HepG2 (cell line): ENCODE measurements around the gene CMIP. TPM values are rescaled to one million over a fixed set of nuclear protein-coding genes. Genes with fewer than 3 reads are reported as not detected.

Experiments
- CREB1 ChIP-seq, 2 experiments: fragments of 450-650 bp in 1 of 2; IDR thresholded peaks; 2 replicates each; pipeline ENCODE4 v1.6.1; 2016 to 2017; ENCODE audit warnings: control low read depth in 1 of 2, mild to moderate bottlenecking in 1 of 2, missing compliant biosample characterization in 1 of 2, missing genetic modification characterization in 1 of 2
- EHMT2 ChIP-seq: fragments of 200-600 bp; sonication (generic); IDR thresholded peaks from 2 replicates; pipeline ENCODE4 v1.7.0; 2017; ENCODE audit warnings: antibody characterized with exemption, low read depth, low read length, borderline replicate concordance
- HOXA9 ChIP-seq: sonication (generic); formaldehyde crosslinking; IDR thresholded peaks from 2 replicates; pipeline ENCODE4 v1.8.1; 2022; ENCODE audit warnings: missing genetic modification reagents, mild to moderate bottlenecking, moderate library complexity, borderline replicate concordance
- HOXD1 ChIP-seq: sonication (generic); formaldehyde crosslinking; IDR thresholded peaks from 2 replicates; pipeline ENCODE4 v1.5.0; 2020; ENCODE audit warnings: missing genetic modification reagents
- PRPF4 ChIP-seq: fragments of 200-400 bp; formaldehyde crosslinking; IDR thresholded peaks from 2 replicates; pipeline ENCODE4 v1.6.1; 2016; ENCODE audit warnings: low read length, low read depth; ENCODE audit not compliant: poor library complexity, severe bottlenecking
- SP140L ChIP-seq: sonication (generic); formaldehyde crosslinking; IDR thresholded peaks from 2 replicates; pipeline ENCODE4 v1.4.0; 2020; ENCODE audit warnings: missing genetic modification reagents, borderline replicate concordance
- SPEN ChIP-seq: sonication (generic); formaldehyde crosslinking; IDR thresholded peaks from 2 replicates; pipeline ENCODE4 v1.5.1; 2020; ENCODE audit warnings: low read depth, mild to moderate bottlenecking, missing genetic modification reagents
- TCF7 ChIP-seq: sonication (generic); IDR thresholded peaks from 2 replicates; pipeline ENCODE4 v1.6.1; 2016; ENCODE audit warnings: antibody characterized with exemption, low read depth
- THRA ChIP-seq: sonication (generic); formaldehyde crosslinking; IDR thresholded peaks from 2 replicates; pipeline ENCODE4 v1.4.0; 2020; ENCODE audit warnings: missing genetic modification reagents, borderline replicate concordance
- ZBTB38 ChIP-seq: sonication (generic); formaldehyde crosslinking; IDR thresholded peaks from 2 replicates; pipeline ENCODE4 v1.5.1; 2020; ENCODE audit warnings: mild to moderate bottlenecking, missing genetic modification reagents
- ZNF589 ChIP-seq: sonication (generic); formaldehyde crosslinking; conservative IDR thresholded peaks from 2 replicates; pipeline ENCODE4 v1.8.0; 2022; ENCODE audit warnings: mild to moderate bottlenecking, moderate library complexity, missing genetic modification reagents
- ZNF75D ChIP-seq: sonication (generic); formaldehyde crosslinking; IDR thresholded peaks from 2 replicates; pipeline ENCODE4 v1.8.1; 2023; ENCODE audit warnings: missing genetic modification reagents, mild to moderate bottlenecking, borderline replicate concordance
- polyA plus RNA-seq, 8 experiments: library from polyadenylated mRNA; depleted of rRNA in 3 of 8; stranded (reverse) in 7 of 8; unstranded in 1 of 8; fragments of >200 nt; fragmentation: Illumina TruSeq in 4 of 8; extraction: Trizol in 4 of 8; gene quantifications; 2 replicates each; pipeline versions ENCODE4 v1.2.1 to v1.2.3, GENCODE V29; 2011 to 2016; ENCODE audit warnings: low read depth in 4 of 8, missing spikeins in 1 of 8, mixed read lengths in 1 of 8; ENCODE audit not compliant: insufficient read depth in 1 of 8
- total RNA-seq, 5 experiments: library from RNA; depleted of rRNA; stranded (reverse); fragments of >200 nt; fragmentation: Illumina TruSeq; extraction: Trizol; gene quantifications; 2 replicates each; pipeline ENCODE4 v1.2.3, GENCODE V29; 2016; ENCODE audit warnings: low read depth in 1 of 5
- TF ChIP-seq, protein P1 (sequence below): sonication (generic); formaldehyde crosslinking; IDR thresholded peaks from 2 replicates; pipeline ENCODE4 v1.4.0; 2020; ENCODE audit warnings: missing genetic modification reagents, borderline replicate concordance
- TF ChIP-seq, protein P2 (sequence below): sonication (generic); formaldehyde crosslinking; IDR thresholded peaks from 2 replicates; pipeline ENCODE4 v1.9.0; 2021; ENCODE audit warnings: missing genetic modification reagents, mild to moderate bottlenecking, borderline replicate concordance
- TF ChIP-seq, protein P3 (sequence below): IDR thresholded peaks from 2 replicates; pipeline ENCODE4 v1.6.1; 2016; ENCODE audit warnings: missing compliant biosample characterization, missing genetic modification reagents, borderline replicate concordance
- TF ChIP-seq, protein P4 (sequence below): sonication (generic); formaldehyde crosslinking; IDR thresholded peaks from 2 replicates; pipeline ENCODE4 v1.5.1; 2020; ENCODE audit warnings: mild to moderate bottlenecking, missing genetic modification reagents, moderate library complexity

The CMIP gene
- total and polyA plus RNA-seq, 2 of the 13 experiments (the other 11 are each of a cell fraction or from before 2014, with no cell fraction given) = 10.9 to 18.1 TPM

DNA sequence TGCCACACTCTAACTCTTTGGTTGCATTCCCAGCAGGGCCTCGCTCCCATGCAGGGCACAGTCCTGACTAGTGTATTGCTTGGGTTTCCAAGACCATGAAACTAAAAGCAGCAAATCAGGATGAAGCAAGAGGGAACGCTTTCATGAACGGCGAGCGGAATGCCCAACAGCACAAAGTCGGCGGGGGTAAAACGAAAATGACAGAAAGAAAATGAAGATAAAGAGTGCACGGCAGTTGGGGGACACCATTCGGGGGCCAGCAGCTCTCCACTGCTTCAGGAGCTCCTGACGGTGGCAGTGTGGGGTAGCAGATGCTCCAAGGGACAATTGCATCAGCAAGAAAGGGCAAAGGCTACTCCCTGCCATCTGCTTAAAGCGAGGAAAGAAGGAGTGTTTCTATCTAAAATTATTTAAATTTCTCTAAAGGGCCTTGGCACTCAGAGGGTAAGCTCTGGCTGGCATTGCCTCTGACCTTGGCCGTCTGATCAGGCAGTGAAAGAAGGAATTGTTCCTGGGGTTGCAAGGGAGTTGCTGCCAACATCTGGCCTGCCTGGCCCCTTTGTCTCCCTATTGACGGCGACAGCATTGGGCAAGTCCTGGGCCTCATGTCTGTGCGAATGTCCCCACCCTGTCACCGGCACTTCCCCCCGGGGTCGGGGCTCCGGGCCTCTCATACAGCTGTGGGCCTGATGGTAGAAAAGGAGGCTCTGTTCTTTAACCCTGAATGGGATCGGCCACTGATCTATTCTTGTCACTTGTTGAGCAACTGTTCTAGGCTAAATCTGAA is 138.2 kb downstream of the CMIP start (continued):
- TF ChIP-seq, protein P1, sequence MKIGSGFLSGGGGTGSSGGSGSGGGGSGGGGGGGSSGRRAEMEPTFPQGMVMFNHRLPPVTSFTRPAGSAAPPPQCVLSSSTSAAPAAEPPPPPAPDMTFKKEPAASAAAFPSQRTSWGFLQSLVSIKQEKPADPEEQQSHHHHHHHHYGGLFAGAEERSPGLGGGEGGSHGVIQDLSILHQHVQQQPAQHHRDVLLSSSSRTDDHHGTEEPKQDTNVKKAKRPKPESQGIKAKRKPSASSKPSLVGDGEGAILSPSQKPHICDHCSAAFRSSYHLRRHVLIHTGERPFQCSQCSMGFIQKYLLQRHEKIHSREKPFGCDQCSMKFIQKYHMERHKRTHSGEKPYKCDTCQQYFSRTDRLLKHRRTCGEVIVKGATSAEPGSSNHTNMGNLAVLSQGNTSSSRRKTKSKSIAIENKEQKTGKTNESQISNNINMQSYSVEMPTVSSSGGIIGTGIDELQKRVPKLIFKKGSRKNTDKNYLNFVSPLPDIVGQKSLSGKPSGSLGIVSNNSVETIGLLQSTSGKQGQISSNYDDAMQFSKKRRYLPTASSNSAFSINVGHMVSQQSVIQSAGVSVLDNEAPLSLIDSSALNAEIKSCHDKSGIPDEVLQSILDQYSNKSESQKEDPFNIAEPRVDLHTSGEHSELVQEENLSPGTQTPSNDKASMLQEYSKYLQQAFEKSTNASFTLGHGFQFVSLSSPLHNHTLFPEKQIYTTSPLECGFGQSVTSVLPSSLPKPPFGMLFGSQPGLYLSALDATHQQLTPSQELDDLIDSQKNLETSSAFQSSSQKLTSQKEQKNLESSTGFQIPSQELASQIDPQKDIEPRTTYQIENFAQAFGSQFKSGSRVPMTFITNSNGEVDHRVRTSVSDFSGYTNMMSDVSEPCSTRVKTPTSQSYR (CRISPR knock-in tag) = peak; percentile 34; the same call in 1 of the 2 replicates
- TF ChIP-seq, protein P2, sequence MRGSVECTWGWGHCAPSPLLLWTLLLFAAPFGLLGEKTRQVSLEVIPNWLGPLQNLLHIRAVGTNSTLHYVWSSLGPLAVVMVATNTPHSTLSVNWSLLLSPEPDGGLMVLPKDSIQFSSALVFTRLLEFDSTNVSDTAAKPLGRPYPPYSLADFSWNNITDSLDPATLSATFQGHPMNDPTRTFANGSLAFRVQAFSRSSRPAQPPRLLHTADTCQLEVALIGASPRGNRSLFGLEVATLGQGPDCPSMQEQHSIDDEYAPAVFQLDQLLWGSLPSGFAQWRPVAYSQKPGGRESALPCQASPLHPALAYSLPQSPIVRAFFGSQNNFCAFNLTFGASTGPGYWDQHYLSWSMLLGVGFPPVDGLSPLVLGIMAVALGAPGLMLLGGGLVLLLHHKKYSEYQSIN (CRISPR knock-in tag) = no peak
- TF ChIP-seq, protein P3, sequence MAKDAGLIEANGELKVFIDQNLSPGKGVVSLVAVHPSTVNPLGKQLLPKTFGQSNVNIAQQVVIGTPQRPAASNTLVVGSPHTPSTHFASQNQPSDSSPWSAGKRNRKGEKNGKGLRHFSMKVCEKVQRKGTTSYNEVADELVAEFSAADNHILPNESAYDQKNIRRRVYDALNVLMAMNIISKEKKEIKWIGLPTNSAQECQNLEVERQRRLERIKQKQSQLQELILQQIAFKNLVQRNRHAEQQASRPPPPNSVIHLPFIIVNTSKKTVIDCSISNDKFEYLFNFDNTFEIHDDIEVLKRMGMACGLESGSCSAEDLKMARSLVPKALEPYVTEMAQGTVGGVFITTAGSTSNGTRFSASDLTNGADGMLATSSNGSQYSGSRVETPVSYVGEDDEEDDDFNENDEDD (CRISPR knock-in tag) = 0 out of 2 replicates have a peak, but pooled peaks have one; percentile 8
- TF ChIP-seq THRA (CRISPR knock-in tag) = peak; percentile 1; the same call in 1 of the 2 replicates
- TF ChIP-seq SP140L (CRISPR knock-in tag) = 0 out of 2 replicates have a peak, but pooled peaks have one; percentile 48
- no peak for TF ChIP-seq HOXA9 (CRISPR knock-in tag)
- TF ChIP-seq PRPF4 = peak; percentile 18
- no peak for TF ChIP-seq CREB1 (IDR thresholded peaks at IDR 0.05)
- TF ChIP-seq CREB1 (CRISPR knock-in tag; IDR thresholded peaks at IDR 0.05) = no peak
- TF ChIP-seq ZNF589 (CRISPR knock-in tag) = no peak
- no peak; the same call in 1 of the 2 replicates for TF ChIP-seq HOXD1 (CRISPR knock-in tag)
- TF ChIP-seq, protein P4, sequence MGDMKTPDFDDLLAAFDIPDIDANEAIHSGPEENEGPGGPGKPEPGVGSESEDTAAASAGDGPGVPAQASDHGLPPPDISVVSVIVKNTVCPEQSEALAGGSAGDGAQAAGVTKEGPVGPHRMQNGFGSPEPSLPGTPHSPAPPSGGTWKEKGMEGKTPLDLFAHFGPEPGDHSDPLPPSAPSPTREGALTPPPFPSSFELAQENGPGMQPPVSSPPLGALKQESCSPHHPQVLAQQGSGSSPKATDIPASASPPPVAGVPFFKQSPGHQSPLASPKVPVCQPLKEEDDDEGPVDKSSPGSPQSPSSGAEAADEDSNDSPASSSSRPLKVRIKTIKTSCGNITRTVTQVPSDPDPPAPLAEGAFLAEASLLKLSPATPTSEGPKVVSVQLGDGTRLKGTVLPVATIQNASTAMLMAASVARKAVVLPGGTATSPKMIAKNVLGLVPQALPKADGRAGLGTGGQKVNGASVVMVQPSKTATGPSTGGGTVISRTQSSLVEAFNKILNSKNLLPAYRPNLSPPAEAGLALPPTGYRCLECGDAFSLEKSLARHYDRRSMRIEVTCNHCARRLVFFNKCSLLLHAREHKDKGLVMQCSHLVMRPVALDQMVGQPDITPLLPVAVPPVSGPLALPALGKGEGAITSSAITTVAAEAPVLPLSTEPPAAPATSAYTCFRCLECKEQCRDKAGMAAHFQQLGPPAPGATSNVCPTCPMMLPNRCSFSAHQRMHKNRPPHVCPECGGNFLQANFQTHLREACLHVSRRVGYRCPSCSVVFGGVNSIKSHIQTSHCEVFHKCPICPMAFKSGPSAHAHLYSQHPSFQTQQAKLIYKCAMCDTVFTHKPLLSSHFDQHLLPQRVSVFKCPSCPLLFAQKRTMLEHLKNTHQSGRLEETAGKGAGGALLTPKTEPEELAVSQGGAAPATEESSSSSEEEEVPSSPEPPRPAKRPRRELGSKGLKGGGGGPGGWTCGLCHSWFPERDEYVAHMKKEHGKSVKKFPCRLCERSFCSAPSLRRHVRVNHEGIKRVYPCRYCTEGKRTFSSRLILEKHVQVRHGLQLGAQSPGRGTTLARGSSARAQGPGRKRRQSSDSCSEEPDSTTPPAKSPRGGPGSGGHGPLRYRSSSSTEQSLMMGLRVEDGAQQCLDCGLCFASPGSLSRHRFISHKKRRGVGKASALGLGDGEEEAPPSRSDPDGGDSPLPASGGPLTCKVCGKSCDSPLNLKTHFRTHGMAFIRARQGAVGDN (CRISPR knock-in tag) = peak; percentile 78
- no peak for TF ChIP-seq ZNF75D (CRISPR knock-in tag)
- no peak for TF ChIP-seq EHMT2
- TF ChIP-seq ZBTB38 (CRISPR knock-in tag) = peak; percentile 66; the same call in 1 of the 2 replicates
- no peak for TF ChIP-seq TCF7
- no peak for TF ChIP-seq SPEN (CRISPR knock-in tag)
